GM21737 (cell line): Measurements from ENCODE around the gene ADAMTSL5.

Experiments used
- ATAC-seq: cut with Tn5 transposase; IDR thresholded peaks from one replicate; pipeline ENCODE4 v1.9.1; 2021; ENCODE audit warnings: mild to moderate bottlenecking, moderate library complexity; ENCODE audit not compliant: unreplicated experiment

The ADAMTSL5 gene

DNA sequence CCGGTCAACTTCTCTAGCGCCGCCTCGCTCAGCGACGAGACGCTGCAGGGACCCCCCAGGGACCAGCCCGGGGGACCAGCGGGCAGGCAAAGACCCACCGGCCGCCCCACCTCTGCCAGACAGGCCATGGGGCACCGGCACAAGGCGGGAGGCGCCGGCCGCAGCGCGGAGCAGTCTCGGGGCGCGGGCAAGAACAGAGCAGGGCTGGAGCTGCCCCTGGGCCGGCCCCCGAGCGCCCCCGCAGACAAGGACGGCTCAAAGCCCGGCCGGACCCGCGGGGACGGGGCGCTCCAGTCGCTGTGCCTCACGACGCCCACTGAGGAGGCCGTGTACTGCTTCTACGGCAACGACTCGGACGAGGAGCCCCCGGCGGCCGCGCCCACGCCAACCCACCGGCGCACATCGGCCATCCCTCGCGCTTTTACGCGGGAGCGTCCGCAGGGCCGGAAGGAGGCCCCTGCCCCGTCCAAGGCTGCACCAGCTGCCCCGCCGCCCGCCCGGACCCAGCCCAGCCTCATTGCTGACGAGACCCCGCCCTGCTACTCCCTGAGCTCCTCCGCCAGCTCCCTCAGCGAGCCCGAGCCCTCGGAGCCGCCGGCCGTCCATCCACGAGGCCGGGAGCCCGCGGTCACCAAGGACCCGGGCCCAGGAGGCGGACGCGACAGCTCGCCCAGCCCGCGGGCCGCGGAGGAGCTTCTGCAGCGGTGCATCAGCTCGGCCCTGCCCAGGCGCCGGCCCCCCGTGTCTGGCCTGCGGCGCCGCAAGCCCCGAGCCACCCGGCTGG is 45.1 kb downstream of the ADAMTSL5 start:
- no peak for ATAC-seq

DNA sequence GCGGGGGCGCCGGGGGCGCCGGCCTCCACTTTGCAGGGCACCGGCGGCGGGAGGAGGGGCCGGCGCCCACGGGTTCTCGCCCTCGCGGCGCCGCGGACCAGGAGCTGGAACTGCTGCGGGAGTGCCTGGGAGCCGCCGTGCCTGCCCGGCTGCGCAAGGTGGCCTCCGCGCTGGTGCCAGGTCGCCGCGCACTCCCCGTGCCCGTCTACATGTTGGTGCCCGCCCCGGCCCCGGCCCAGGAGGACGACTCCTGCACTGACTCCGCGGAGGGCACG is 45.7 kb downstream of the ADAMTSL5 start:
- ATAC-seq: no peak

DNA sequence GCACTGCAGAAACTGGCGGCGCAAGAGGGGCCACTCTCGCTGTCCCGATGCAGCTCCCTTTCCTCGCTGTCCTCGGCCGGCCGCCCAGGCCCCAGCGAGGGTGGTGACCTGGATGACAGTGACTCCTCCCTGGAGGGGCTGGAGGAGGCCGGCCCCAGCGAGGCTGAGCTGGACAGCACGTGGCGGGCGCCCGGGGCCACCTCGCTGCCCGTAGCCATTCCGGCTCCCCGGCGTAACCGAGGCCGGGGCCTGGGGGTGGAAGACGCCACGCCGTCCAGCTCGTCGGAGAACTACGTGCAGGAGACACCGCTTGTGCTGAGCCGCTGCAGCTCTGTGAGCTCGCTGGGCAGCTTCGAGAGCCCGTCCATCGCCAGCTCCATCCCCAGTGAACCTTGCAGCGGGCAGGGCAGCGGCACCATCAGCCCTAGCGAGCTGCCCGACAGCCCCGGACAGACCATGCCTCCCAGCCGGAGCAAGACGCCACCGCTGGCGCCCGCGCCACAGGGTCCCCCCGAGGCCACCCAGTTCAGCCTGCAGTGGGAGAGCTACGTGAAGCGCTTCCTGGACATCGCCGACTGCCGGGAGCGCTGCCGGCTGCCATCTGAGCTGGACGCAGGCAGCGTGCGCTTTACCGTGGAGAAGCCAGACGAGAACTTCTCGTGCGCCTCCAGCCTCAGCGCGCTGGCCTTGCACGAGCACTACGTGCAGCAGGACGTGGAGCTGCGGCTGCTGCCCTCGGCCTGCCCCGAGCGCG is 46.2 kb downstream of the ADAMTSL5 start:
- ATAC-seq: no peak

DNA sequence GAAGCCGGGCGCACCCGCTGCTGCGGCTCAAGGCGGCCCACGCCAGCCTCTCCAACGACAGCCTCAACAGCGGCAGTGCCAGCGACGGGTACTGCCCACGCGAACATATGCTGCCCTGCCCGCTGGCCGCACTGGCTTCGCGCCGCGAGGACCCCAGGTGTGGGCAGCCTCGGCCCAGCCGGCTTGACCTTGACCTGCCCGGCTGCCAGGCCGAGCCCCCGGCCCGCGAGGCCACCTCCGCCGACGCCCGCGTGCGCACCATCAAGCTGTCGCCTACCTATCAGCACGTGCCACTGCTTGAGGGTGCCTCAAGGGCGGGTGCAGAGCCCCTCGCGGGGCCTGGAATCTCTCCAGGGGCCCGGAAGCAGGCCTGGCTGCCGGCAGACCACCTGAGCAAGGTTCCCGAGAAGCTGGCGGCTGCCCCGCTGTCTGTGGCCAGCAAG is 46.8 kb downstream of the ADAMTSL5 start:
- no peak for ATAC-seq

DNA sequence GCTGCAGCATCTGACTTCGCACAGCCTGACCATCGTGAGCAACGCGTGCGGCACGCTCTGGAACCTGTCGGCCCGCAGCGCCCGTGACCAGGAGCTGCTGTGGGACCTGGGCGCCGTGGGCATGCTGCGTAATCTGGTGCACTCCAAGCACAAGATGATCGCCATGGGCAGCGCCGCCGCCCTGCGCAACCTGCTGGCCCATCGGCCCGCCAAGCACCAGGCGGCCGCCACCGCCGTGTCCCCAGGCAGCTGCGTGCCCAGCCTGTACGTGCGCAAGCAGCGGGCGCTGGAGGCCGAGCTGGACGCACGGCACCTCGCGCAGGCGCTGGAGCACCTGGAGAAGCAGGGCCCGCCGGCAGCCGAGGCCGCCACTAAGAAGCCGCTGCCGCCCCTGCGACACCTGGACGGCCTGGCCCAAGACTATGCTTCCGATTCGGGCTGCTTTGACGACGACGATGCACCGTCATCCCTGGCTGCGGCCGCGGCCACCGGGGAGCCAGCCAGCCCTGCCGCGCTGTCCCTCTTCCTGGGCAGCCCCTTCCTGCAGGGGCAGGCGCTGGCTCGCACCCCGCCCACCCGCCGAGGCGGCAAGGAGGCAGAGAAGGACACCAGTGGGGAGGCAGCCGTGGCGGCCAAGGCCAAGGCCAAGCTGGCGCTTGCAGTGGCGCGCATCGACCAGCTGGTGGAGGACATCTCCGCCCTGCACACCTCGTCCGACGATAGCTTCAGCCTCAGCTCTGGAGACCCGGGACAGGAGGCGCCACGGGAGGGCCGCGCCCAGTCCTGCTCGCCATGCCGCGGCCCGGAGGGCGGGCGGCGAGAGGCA is 47.4 kb downstream of the ADAMTSL5 start:
- ATAC-seq: no peak

DNA sequence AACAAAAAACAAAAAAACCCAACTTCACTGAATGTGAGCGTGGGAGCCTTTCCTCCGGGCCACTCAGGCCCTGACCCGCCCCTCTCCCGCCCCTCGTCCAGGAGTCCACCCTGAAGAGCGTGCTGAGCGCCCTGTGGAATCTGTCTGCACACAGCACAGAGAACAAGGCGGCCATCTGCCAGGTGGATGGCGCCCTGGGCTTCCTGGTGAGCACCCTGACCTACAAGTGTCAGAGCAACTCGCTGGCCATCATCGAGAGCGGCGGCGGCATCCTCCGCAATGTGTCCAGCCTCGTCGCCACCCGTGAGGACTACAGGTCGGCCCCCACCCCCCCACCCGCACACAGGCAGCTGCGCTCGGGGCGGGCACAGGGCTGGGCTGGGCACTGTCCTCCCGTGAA is 51.0 kb downstream of the ADAMTSL5 start:
- ATAC-seq: no peak

DNA sequence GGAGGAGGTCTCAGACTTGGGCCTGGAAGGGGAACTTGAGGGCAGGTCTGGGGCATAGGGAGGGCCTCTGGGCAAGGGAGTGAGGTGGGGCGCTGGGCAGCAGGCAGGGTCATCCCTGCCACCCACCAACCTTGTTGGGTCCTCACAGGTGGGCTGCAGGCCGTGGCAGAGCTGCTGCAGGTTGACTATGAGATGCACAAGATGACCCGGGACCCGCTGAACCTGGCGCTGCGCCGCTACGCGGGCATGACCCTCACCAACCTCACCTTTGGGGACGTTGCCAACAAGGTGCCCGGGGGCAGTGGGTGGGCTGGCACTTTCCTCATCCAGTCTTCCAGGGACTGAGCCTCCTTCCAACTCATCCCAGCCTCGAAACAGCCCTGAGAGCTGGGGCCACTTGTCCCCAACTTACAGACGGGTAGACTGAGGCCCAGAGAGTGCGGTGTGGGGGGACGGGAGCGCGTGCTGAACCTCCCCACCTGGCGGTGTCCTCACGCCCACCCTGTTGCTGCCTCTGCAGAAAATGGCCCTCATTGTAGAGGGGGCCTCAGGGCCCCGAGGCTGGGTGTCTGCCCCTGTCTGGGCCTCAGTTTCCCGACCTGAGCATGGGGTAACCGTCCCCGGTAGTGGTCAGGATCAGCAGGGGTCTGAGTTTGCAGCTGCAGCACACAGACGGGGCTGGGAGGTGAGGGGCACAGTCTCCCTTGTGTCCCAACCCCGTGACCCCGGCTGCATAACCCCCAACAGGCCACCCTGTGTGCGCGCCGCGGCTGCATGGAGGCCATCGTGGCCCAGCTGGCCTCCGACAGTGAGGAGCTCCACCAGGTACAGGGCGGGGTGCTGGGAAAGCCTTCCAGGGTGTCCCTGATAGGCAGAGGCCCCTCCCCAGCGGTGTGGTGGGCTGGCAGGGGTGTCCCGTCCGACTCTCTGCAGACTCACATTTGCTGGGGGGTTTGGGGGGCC is 52.5 kb downstream of the ADAMTSL5 start:
- ATAC-seq: no peak

DNA sequence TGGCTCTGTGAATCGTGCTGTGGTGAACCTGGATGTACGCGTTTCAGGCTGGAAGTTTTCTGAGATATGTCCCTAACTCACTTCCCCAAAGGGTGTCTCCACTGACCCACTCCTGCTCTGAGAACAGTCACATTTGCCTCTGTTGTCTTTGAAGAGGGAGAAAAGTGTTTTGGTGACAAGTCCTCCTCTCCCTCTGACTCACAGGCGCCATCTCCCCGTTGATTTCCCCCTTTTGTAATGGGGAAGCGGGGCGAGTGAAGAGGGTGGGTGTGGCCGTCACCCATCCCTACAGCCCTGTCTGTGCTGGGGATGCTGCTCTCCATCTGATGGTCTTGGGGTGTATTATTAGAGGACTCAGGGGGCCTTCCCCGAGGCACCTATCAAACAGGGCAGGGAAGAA is 53.3 kb downstream of the ADAMTSL5 start:
- no peak for ATAC-seq

DNA sequence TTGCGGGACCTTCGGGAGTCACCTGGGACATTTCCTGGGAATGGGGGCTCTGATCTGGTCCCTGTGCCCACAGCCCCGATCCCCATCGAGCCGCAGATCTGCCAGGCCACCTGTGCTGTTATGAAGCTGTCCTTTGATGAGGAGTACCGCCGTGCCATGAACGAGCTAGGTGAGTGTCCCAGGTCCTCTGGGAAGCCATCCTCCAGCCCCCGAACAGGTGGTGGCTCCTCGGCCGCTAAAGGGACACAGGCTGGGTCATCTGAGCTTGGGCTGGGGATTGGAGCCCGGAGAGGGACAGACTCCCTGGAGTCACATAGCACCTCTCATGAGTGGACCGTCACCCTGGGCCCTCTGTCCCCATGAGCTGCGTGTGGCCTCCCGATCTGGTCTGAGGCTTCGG is 54.9 kb downstream of the ADAMTSL5 start:
- no peak for ATAC-seq

DNA sequence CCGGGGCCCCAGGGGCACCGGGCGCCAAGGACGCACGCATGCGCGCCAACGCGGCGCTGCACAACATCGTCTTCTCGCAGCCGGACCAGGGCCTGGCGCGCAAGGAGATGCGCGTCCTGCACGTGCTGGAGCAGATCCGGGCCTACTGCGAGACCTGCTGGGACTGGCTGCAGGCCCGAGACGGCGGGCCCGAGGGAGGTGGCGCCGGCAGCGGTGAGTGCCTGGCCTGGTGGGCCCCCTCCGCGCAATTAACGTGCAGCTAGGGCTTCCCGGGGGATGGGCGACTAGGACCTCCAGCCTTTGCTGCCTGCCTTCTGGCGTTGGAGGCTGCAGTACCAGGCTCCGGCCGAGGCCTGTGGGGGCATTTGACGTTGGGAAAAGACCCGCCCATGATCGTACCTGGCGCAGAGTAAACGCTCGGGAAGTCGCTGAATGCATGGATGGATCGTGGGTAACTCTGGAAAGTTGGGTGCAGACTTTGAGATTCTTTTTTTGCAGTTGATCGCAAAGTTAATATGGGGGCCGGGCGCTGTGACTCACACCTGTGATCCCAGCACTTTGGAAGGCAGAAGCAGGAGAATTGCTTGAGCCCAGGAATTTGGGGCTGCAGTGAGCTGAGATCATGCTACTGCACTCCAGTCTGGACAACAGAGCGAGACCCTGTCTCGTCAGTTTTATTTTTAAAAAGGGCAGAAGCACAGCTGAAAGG is 55.6 kb downstream of the ADAMTSL5 start:
- no peak for ATAC-seq

DNA sequence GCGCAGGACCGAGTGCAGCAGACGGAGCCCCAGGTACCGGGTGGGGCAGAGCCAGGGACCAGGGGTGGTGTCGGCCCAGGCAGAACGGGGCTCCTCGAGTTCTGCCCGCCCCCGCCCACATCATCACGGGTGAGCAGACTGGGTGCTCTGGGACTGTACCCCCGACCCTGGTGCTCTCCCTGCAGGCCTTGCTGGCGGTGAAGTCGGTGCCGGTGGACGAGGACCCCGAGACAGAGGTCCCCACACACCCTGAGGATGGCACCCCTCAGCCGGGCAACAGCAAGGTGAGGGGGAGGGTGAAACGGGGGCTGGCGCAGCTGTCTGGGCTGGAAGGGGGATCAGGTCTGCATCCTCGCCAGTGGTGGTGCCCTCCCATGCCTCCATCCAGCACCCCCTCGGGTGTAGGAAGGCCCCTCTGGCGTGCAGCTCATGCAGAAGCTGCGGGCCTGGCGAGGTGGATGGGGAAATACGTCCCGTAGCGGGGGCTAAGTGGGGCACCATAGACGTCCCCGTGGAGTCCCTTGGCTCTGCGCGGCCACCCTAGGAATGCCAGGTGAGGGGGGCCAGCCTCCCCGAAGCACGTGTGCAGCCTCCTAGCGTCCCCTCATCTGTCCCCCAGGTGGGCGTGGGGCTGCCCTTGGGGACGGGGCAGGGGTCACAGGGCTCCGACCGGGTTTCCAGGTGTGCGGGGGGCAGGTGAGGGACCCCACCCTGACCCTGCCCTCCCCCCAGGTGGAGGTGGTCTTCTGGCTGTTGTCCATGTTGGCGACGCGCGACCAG is 56.5 kb downstream of the ADAMTSL5 start:
- ATAC-seq: no peak

DNA sequence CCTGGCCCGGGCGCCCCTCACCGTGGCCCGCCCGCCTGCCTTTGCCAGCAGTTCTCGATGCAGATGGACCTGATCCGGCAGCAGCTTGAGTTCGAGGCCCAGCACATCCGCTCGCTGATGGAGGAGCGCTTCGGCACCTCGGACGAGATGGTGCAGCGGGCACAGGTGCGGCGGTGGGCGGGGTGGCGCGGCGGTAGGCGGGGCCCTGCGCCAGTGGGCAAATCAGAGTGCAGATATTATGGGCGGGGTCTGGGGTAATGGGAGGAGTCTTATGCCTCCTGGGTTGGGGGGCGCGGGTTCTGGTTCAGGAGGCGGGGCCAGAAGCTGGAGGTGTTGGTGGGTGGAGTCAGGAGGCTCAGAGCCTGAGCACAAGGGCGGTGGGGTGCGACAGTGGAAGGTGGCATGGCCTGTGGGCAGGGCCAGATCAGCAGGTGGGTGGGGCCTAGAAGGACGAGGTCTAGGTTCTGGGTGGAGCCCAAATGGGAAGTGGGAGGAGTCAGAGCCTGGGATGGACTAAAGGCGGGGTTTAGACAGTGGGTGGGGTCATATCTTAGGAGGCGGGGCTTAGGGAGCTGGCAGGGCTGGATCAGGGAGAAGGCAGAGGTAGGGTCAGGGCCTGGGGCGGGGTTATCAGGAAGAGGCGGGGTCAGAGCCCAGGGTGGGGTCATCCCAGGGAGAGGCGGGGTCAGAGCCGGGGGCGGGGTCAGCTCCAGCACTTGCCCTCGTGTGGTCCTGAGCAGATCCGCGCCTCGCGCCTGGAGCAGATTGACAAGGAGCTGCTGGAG is 57.3 kb downstream of the ADAMTSL5 start:
- ATAC-seq: no peak
